HEK293 (cell line): ENCODE results near the gene ATP6V1B1.

Experiments used
- CTCF ChIA-PET: fragments of 350-600 bp; formaldehyde crosslinking; extraction: SDS; loops from one replicate; lab custom pipeline; 2021; ENCODE audit warnings: antibody characterized with exemption; lab: Yijun Ruan, JAX
- POLR2A ChIA-PET: fragments of 300-600 bp; formaldehyde crosslinking; extraction: SDS; loops from one replicate; lab custom pipeline; 2020; ENCODE audit warnings: antibody characterized with exemption, inconsistent platforms; lab: Yijun Ruan, JAX
- H3K27ac ChIP-seq: fragments of 200-500 bp; sonication (Bioruptor generic); 2 replicates; pipeline ENCODE4 v1.5.1; 2014; ENCODE audit warnings: low read depth, low read length, control low read depth, inconsistent platforms; ENCODE audit errors: extremely low read depth
- H3K36me3 ChIP-seq, 2 experiments: fragments of 200-500 bp in 1 of 2; sonication (Bioruptor generic) in 1 of 2; 1 replicate in 1 of 2; 2 replicates in 1 of 2; pipeline ENCODE4 v1.5.1; 2014 to 2017; ENCODE audit warnings: inconsistent platforms in 2 of 2, low read length in 2 of 2; ENCODE audit not compliant: control insufficient read depth in 2 of 2, insufficient read depth in 1 of 2
- H3K4me1 ChIP-seq: fragments of 200-500 bp; sonication (Bioruptor generic); 2 replicates; pipeline ENCODE4 v1.5.1; 2014; ENCODE audit warnings: mild to moderate bottlenecking, low read length, inconsistent platforms; ENCODE audit not compliant: control insufficient read depth, insufficient read depth
- H3K4me3 ChIP-seq: 2 replicates; pipeline ENCODE4 v1.5.1; 2011; ENCODE audit warnings: low read depth, mild to moderate bottlenecking, control low read depth, low read length, moderate library complexity
- H3K9me3 ChIP-seq: fragments of 200-500 bp; sonication (Bioruptor generic); 2 replicates; pipeline ENCODE4 v1.5.1; 2014; ENCODE audit warnings: low read depth, low read length, inconsistent platforms; ENCODE audit not compliant: control insufficient read depth, insufficient read depth
- GFI1B ChIP-seq: fragments of 450-650 bp; formaldehyde crosslinking; IDR thresholded peaks from 2 replicates; pipeline ENCODE4 v1.5.1; 2016; ENCODE audit warnings: missing biosample characterization, missing genetic modification characterization
- KLF17 ChIP-seq: fragments of 450-650 bp; formaldehyde crosslinking; IDR thresholded peaks from 2 replicates; pipeline ENCODE4 v1.5.1; 2016; ENCODE audit warnings: missing biosample characterization, missing genetic modification characterization
- PRDM10 ChIP-seq: fragments of 450-650 bp; formaldehyde crosslinking; IDR thresholded peaks from 2 replicates; pipeline ENCODE4 v1.5.1; 2016; ENCODE audit warnings: missing biosample characterization, missing genetic modification characterization
- TRIM28 ChIP-seq: IDR thresholded peaks from 2 replicates; pipeline ENCODE4 v1.6.1; 2011; ENCODE audit warnings: low read length, control low read depth, borderline replicate concordance
- ZBTB26 ChIP-seq: fragments of 450-650 bp; formaldehyde crosslinking; optimal IDR thresholded peaks from 2 replicates; pipeline ENCODE3; 2016; ENCODE audit warnings: missing biosample characterization, mild to moderate bottlenecking, missing genetic modification characterization
- ZEB2 ChIP-seq: fragments of 450-650 bp; formaldehyde crosslinking; IDR thresholded peaks from 2 replicates; pipeline ENCODE4 v1.5.1; 2016; ENCODE audit warnings: missing biosample characterization, missing genetic modification characterization
- ZNF266 ChIP-seq: fragments of 450-650 bp; formaldehyde crosslinking; IDR thresholded peaks from 2 replicates; pipeline ENCODE4 v1.5.1; 2016; ENCODE audit warnings: missing biosample characterization, missing genetic modification characterization, low read depth
- ZNF324 ChIP-seq: fragments of 450-650 bp; formaldehyde crosslinking; IDR thresholded peaks from 2 replicates; pipeline ENCODE4 v1.5.1; 2016; ENCODE audit warnings: missing biosample characterization, missing genetic modification characterization
- ZNF341 ChIP-seq: fragments of 450-650 bp; formaldehyde crosslinking; IDR thresholded peaks from 2 replicates; pipeline ENCODE4; 2016; ENCODE audit warnings: low read depth, missing biosample characterization, missing genetic modification characterization
- ZNF350 ChIP-seq: fragments of 450-650 bp; formaldehyde crosslinking; IDR thresholded peaks from 2 replicates; pipeline ENCODE4 v1.5.0; 2017; ENCODE audit warnings: missing biosample characterization, mild to moderate bottlenecking, missing genetic modification characterization
- ZNF433 ChIP-seq: fragments of 450-650 bp; formaldehyde crosslinking; IDR thresholded peaks from 2 replicates; pipeline ENCODE4 v1.5.1; 2016; ENCODE audit warnings: missing biosample characterization, missing genetic modification characterization, low read depth
- ZNF449 ChIP-seq: fragments of 450-650 bp; formaldehyde crosslinking; IDR thresholded peaks from 2 replicates; pipeline ENCODE4 v1.5.1; 2017; ENCODE audit warnings: missing biosample characterization, mild to moderate bottlenecking, missing genetic modification characterization, moderate library complexity
- ZNF600 ChIP-seq: fragments of 450-650 bp; formaldehyde crosslinking; IDR thresholded peaks from 2 replicates; pipeline ENCODE4 v1.5.1; 2016; ENCODE audit warnings: missing biosample characterization, missing genetic modification characterization
- ZNF658 ChIP-seq: fragments of 450-650 bp; formaldehyde crosslinking; IDR thresholded peaks from 2 replicates; pipeline ENCODE4; 2016; ENCODE audit warnings: missing biosample characterization, missing genetic modification characterization
- ZNF692 ChIP-seq: fragments of 450-650 bp; formaldehyde crosslinking; IDR thresholded peaks from 2 replicates; pipeline ENCODE4 v1.5.1; 2016; ENCODE audit warnings: missing biosample characterization, missing genetic modification characterization
- ZNF837 ChIP-seq: fragments of 450-650 bp; formaldehyde crosslinking; IDR thresholded peaks from 2 replicates; pipeline ENCODE4 v1.5.1; 2016; ENCODE audit warnings: missing biosample characterization, missing genetic modification characterization
- ZSCAN16 ChIP-seq: fragments of 450-650 bp; formaldehyde crosslinking; IDR thresholded peaks from 2 replicates; pipeline ENCODE4 v1.5.1; 2016; ENCODE audit warnings: missing biosample characterization, missing genetic modification characterization

Gene ATP6V1B1

GRCh38 chr2:70981421-70981820 lies 45.7 kb downstream of the ATP6V1B1 start:
- ChIA-PET CTCF (interaction anchor here (0.7 to 1.6 kb wide), 5 partner anchors 65 to 192 kb away, joined by 3 to 8 read pairs (median 5); no protein-coding TSS in a partner anchor), POLR2A (no interaction called here)
- Histone ChIP-seq H3K27ac (no peak overlapping the region), H3K4me1 (no peaks in the 10 kb centered on the region), H3K36me3 (peaks cover 0 to 41% of the 10 kb centered on the region in 2 experiments; a peak in 2 of 3 replicates), H3K9me3 (no peaks in the 10 kb centered on the region), H3K4me3 (no peak overlapping the region)
- TF ChIP-seq ZNF692 (tag by site-specific recombination), result no peak
- no peak for TF ChIP-seq ZNF350
- TF ChIP-seq ZNF449 (tag by site-specific recombination), result no peak

- no peak for TF ChIP-seq TRIM28
- no peak for TF ChIP-seq ZNF600 (tag by site-specific recombination)
- TF ChIP-seq ZNF324 (tag by site-specific recombination), result no peak
- TF ChIP-seq PRDM10 (tag by site-specific recombination), result no peak
- TF ChIP-seq ZBTB26 (tag by site-specific recombination), result no peak
- no peak for TF ChIP-seq ZSCAN16
- TF ChIP-seq ZNF266, result no peak
- Histone ChIP-seq H3K4me3 (no peak overlapping the region), H3K27ac (no peak overlapping the region), H3K36me3 (peaks cover 0 to 49% of the 10 kb centered on the region in 2 experiments; a peak in 2 of 3 replicates), H3K4me1 (no peaks in the 10 kb centered on the region), H3K9me3 (no peaks in the 10 kb centered on the region)
- ChIA-PET POLR2A (no interaction called here), CTCF (interaction anchor here (1.0 to 1.8 kb wide), 5 partner anchors 19 to 120 kb away, joined by 3 to 5 read pairs (median 4); no protein-coding TSS in a partner anchor)
These were observed 46.4 kb downstream of the ATP6V1B1 start for GRCh38 chr2:70981866-70982810.

- no peak overlapping the region for H3K27ac ChIP-seq
- H3K9me3 ChIP-seq, result no peaks in the 10 kb centered on the region
- no peaks in the 10 kb centered on the region for H3K4me1 ChIP-seq
- H3K4me3 ChIP-seq, result no peak overlapping the region
- ChIA-PET CTCF (interaction anchor here (0.6 to 1.8 kb wide), 4 partner anchors 18 to 131 kb away, joined by 3 to 4 read pairs (median 3); no protein-coding TSS in a partner anchor), POLR2A (no interaction called here)
- peaks cover 0 to 57% of the 10 kb centered on the region in 2 experiments; a peak in 2 of 3 replicates for H3K36me3 ChIP-seq
- TF ChIP-seq GFI1B (tag by site-specific recombination) (no peak), ZNF692 (tag by site-specific recombination) (no peak), ZNF266 (no peak), ZNF837 (no peak), KLF17 (no peak), ZNF433 (no peak), ZNF341 (no peak), ZEB2 (tag by site-specific recombination) (no peak), ZNF658 (tag by site-specific recombination) (no peak)
These were observed 47.3 kb downstream of the ATP6V1B1 start for GRCh38 chr2:70982971-70983370.
